Measurements from ENCODE around the gene KDM5A.
"Not testable (repeated sequence)": the region's sequence is repeated elsewhere in the genome, so short reads cannot be mapped to it uniquely, and the experiment has no call there.

Gene KDM5A

DNA sequence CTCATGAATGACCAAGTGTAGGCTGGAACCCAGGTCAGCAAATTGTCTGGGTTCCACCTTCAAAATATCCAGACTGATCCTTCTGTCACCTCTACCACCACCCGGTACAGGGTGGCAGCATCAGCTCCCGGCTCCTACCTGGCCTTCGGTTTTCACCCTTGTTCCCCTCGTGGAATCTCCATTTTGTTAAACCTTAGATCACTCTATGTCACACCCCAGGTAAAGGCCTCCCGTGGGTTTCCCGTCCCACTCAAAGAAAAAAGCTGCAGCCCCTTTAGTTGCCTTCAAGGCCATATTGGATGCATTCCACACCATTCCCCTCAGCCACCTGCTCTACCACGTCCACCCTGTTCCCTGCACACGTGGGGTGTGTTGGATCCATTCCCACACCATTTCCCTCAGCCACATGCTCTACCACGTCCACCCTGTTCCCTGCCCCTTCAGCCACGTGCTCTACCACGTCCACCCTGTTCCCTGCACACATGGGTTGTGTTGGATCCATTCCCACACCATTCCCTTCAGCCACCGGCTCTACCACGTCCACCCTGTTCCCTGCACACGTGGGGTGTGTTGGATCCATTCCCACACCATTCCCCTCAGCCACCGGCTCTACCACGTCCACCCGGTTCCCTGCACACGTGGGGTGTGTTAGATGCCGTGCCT is 150.3 kb downstream of the KDM5A start:
- DNase-seq (ENCODE audit: low read depth) = no peak

DNA sequence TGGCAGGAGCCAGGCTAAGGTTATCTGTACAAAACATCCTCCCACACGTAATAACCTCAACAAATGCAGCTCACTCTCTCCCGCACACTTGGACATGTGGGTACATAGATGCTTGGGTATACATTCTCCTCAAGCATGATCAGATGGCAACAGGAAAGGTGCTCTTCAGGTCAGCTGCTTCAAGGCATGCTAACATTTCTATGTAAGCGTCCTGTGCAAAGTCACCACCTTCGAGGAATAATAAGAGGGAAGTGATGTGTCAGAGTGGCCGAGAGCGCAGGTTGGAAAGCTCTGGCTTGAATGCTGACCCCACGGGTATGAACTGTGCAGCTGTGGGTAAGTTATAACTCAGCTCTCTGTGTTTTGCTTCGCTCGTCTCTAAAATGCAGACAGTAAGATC is 151.0 kb downstream of the KDM5A start:
- no peak for DNase-seq (ENCODE audit: low read depth)

DNA sequence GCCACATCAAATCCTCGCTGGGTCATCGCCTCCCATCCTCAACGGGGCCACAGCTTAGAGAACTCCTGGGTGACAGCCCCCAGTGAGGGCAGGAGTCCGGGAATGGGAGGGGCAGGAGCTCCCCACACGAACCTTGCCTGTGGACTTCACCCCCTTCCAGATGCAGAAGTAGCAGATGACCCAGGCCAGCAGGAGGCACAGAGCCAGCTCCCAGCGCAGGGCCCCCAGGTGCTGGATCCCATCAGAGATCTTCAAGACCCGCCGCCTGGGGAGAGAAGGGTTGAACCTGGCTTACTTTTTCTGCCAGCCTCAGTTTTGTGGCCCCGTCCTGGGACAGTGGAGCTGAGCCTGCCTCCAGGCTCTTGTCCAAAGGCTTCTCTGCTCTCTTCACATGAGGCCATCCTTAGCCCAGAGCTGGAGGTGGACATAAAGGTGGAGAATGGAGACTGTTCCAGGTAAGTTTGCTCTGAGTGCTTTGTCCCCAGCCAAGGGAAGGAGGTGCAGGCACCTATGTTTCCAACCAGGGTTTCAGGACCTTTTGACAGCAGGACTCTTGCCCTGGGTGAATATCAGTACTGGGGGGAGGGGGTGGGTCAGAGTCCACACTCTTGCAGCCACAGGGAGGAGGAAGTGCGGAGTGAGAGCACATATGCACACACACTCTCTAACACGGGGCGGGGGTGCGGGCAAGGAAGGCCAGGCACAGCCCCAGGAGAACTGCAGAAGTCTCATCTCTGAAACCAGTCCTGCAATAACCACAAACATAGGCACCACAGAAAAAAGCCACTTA is 151.9 kb downstream of the KDM5A start:
- no peak for DNase-seq (ENCODE audit: low read depth)

DNA sequence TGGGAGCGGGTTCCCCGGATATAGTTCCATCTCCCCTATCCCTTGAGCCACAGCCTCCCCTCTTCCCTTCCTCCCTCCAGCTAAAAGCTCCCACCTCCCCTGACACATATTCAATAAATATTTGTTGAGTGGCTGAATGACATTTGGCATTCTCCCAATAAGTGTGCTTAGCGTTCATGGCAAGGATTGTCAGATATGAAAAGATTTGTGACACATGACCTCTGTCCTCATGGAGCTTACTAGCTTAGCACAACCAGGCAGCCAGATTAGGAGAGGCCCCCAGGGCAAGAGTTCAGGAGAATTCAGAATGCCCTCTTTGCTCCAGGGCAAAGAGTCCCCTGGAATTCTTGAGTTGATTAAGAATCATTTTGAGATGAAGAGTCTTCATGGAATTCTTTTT is 152.7 kb downstream of the KDM5A start:
- no peak for DNase-seq (ENCODE audit: low read depth)

DNA sequence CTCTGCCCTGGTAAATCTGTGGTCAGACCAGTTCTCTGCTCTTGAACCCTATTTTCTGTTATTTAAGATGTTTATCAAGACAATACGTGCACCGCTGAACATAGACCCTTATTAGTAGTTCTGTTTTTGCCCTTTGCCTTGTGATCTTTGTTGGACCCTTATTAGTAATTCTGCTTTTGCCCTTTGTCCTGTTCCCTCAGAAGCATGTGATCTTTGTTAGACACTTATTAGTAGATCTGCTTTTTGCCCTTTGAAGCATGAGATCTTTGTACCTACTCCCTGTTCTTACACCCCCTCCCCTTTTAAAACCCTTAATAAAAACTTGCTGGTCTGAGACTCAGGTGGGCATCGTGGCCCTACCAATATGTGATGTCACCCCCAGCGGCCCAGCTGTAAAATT is 153.2 kb downstream of the KDM5A start:
- DNase-seq (ENCODE audit: low read depth) = not testable (repeated sequence)

DNA sequence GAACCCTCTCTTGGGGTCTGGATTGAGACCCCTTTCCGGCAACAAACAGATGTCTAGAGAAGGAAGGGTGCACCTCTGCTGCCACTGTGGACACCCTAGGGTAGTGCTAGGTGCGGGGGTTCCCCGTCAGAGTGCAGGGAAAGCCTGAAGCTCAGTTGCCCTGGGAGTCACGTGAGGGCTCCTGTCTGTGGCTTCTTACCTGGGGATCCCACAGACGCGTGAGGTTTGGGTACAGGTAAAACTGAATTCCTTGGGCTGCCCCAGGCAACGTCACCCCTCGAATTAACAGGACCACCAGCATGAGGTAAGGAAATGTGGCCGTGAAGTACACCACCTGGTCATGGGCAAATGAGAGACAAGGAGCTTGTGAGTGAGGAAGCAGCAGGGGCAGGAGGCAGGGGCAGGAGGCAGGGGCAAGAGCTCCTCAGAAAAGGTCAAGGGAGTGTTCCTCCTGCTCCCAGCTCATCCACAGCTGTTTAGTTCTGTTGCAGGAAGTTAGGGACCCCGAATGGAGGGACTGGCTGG is 154.2 kb downstream of the KDM5A start:
- DNase-seq (ENCODE audit: low read depth) = no peak

DNA sequence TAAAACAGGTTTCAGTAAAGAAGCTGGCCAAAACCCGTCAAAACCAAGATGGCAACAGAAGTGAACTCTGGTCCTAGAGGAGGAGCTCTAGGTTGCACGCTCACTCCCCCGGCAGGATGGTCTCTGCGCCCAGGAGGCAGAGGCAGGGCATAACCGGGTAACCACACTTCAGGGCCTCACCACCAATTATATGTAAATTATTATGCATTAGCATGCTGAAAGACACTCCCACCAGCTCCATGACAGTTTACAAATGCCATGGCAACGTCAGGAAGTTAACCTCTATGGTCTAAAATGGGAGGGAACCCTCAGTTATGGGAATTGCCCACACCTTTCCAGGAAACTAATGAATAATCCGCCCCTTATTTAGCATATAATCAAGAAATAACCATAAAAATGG is 155.1 kb downstream of the KDM5A start:
- no peak for DNase-seq (ENCODE audit: low read depth)

DNA sequence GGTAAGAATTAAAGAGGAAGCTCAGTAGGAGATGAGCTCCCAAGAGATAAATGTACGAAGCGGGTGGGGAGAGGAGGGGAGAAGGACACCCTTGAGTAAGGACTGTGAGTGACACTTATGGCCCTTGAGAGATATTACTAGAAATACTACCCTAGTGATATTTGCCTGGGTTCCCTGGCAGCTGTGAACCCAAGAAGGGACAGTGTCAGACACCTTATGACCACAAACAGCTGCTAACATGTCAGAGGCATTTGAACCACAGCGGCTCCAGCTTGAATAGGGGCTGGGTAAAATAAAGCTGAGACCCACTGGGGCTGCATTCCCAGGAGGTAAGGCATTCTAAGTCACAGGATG is 155.5 kb downstream of the KDM5A start:
- no peak for DNase-seq (ENCODE audit: low read depth)

DNA sequence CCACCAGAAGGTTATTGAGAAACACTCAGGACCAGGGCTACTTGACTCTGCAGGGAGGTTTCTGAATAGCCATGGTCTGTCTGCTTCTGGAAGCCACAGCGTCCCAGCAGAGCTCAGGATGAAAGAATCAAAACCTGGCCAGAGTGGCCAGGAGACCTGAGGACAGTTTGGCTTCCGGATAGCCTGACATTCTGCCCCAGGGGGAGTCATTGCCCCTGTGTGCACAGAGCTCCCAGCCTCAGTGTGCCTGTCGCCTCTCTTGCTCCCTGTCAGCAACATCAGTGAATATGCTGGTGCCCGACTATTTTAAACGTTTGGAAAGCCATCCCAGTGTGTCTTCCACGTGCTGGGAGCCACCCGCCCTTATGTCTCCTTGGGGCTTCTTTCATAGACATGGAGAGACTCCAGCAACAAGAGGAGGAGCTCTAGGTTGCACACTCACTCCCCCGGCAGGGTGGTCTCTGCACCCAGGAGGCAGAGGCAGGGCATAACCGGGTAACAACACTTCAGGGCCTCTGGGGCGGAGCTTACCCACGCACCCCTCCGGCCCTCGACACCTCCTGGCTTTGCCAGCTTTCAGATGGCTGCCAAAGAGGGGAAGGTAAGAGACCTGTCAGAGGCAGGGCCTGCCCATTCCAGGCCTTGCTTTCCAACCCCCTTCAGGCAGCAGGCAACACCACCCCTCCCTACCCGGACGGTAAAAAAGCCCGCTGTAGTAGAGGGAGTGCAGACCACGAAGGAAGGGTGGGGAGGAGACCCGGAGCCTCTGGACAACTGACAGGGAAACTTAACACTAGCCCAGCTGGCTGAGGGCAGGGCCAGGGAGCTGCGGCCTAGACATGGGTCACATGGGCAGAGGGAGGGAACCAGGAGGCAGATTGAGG is 156.1 kb downstream of the KDM5A start:
- no peak for DNase-seq (ENCODE audit: low read depth)

DNA sequence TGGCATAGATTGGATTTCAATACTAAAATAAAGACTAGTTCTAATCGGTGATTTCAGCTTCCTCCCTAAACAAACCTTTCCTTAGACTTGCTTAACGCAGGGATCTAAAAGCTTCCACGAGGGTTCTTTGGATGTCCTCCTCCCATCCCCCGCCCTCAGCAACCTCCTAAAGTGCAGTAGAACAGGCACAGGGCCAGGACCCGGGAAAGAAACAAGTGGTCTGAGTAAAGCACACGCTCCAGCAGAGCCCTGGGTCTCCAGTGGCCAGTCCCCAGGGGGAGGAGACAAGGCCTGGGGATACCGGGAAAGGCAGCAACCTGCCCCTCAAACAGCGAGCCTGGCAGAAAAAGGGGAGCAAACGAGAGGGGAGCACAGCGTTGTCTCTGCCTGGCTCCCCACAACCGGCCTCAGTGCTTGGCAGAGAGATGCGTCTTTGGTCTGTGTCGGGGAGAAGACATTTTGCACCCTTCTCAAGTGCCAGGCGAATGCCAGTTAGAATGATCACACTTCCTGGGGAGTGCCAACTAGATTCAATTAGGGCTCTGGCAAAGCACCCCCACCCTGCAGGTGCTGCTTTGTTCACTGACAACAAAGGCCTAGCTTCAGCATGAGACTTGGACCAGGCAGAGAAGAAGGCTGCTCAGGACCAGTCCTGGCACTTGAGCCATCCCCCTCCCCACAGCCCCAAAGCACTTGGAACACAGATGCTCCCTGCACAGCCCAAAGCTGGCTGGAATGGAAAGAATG is 158.0 kb downstream of the KDM5A start:
- DNase-seq (ENCODE audit: low read depth) = no peak
